Measurements from ENCODE around the gene NR2F1.

Gene NR2F1

DNA sequence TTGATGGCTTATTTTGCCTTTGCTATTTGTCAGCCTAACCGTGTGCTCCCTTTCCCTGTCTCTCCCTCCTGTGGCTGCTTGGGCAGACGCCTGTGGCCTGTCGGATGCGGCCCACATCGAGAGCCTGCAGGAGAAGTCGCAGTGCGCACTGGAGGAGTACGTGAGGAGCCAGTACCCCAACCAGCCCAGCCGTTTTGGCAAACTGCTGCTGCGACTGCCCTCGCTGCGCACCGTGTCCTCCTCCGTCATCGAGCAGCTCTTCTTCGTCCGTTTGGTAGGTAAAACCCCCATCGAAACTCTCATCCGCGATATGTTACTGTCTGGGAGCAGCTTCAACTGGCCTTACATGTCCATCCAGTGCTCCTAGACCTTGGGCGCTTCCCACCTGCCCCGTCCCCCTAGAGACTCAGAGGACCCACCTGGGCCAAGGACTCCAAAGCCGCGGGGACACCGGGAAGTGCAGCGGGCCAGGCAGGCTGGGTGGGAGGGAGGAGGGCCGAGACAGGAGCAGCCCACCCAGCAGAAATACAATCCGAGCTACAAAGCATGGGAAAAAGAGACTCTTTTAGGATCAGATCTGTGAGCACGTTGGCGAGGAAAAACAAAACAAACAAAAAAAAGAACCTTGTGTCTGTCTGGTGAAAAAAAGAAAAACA is 10.6 kb downstream of the NR2F1 start:
- TF ChIP-seq SNAI2 (CRISPR knock-in tag; IDR thresholded peaks at IDR 0.05) = no peak
- TF ChIP-seq, protein P1, sequence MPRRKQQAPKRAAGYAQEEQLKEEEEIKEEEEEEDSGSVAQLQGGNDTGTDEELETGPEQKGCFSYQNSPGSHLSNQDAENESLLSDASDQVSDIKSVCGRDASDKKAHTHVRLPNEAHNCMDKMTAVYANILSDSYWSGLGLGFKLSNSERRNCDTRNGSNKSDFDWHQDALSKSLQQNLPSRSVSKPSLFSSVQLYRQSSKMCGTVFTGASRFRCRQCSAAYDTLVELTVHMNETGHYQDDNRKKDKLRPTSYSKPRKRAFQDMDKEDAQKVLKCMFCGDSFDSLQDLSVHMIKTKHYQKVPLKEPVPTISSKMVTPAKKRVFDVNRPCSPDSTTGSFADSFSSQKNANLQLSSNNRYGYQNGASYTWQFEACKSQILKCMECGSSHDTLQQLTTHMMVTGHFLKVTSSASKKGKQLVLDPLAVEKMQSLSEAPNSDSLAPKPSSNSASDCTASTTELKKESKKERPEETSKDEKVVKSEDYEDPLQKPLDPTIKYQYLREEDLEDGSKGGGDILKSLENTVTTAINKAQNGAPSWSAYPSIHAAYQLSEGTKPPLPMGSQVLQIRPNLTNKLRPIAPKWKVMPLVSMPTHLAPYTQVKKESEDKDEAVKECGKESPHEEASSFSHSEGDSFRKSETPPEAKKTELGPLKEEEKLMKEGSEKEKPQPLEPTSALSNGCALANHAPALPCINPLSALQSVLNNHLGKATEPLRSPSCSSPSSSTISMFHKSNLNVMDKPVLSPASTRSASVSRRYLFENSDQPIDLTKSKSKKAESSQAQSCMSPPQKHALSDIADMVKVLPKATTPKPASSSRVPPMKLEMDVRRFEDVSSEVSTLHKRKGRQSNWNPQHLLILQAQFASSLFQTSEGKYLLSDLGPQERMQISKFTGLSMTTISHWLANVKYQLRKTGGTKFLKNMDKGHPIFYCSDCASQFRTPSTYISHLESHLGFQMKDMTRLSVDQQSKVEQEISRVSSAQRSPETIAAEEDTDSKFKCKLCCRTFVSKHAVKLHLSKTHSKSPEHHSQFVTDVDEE (CRISPR knock-in tag; IDR thresholded peaks at IDR 0.05) = no peak
- TF ChIP-seq, protein P2, sequence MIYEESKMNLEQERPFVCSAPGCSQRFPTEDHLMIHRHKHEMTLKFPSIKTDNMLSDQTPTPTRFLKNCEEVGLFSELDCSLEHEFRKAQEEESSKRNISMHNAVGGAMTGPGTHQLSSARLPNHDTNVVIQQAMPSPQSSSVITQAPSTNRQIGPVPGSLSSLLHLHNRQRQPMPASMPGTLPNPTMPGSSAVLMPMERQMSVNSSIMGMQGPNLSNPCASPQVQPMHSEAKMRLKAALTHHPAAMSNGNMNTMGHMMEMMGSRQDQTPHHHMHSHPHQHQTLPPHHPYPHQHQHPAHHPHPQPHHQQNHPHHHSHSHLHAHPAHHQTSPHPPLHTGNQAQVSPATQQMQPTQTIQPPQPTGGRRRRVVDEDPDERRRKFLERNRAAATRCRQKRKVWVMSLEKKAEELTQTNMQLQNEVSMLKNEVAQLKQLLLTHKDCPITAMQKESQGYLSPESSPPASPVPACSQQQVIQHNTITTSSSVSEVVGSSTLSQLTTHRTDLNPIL (CRISPR knock-in tag; IDR thresholded peaks at IDR 0.05; ENCODE audit: low read depth) = no peak
- TF ChIP-seq RARB (CRISPR knock-in tag; IDR thresholded peaks at IDR 0.05) = no peak
- TF ChIP-seq ZFP3 (CRISPR knock-in tag; IDR thresholded peaks at IDR 0.05) = no peak
- no peak for TF ChIP-seq ZFP30 (CRISPR knock-in tag; IDR thresholded peaks at IDR 0.05)
- TF ChIP-seq, protein P3, sequence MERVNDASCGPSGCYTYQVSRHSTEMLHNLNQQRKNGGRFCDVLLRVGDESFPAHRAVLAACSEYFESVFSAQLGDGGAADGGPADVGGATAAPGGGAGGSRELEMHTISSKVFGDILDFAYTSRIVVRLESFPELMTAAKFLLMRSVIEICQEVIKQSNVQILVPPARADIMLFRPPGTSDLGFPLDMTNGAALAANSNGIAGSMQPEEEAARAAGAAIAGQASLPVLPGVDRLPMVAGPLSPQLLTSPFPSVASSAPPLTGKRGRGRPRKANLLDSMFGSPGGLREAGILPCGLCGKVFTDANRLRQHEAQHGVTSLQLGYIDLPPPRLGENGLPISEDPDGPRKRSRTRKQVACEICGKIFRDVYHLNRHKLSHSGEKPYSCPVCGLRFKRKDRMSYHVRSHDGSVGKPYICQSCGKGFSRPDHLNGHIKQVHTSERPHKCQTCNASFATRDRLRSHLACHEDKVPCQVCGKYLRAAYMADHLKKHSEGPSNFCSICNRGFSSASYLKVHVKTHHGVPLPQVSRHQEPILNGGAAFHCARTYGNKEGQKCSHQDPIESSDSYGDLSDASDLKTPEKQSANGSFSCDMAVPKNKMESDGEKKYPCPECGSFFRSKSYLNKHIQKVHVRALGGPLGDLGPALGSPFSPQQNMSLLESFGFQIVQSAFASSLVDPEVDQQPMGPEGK (CRISPR knock-in tag; IDR thresholded peaks at IDR 0.05; ENCODE audit: borderline replicate concordance) = no peak
- TF ChIP-seq PPARA (CRISPR knock-in tag; IDR thresholded peaks at IDR 0.05; ENCODE audit: borderline replicate concordance) = no peak
- TF ChIP-seq ZNF8 (CRISPR knock-in tag; IDR thresholded peaks at IDR 0.05) = no peak
- TF ChIP-seq ZC3H10 (CRISPR knock-in tag; IDR thresholded peaks at IDR 0.05) = no peak
- TF ChIP-seq OSR1 (CRISPR knock-in tag; IDR thresholded peaks at IDR 0.05) = no peak
- TF ChIP-seq ZNF70 (CRISPR knock-in tag; IDR thresholded peaks at IDR 0.05) = no peak
- no peak for TF ChIP-seq ARNTL (CRISPR knock-in tag; IDR thresholded peaks at IDR 0.05; ENCODE audit: borderline replicate concordance, low read depth)
- no peak for TF ChIP-seq TCF4 (CRISPR knock-in tag; IDR thresholded peaks at IDR 0.05; ENCODE audit: borderline replicate concordance)
- TF ChIP-seq CSDC2 (CRISPR knock-in tag; IDR thresholded peaks at IDR 0.05) = no peak
- ATAC-seq = no peak

DNA sequence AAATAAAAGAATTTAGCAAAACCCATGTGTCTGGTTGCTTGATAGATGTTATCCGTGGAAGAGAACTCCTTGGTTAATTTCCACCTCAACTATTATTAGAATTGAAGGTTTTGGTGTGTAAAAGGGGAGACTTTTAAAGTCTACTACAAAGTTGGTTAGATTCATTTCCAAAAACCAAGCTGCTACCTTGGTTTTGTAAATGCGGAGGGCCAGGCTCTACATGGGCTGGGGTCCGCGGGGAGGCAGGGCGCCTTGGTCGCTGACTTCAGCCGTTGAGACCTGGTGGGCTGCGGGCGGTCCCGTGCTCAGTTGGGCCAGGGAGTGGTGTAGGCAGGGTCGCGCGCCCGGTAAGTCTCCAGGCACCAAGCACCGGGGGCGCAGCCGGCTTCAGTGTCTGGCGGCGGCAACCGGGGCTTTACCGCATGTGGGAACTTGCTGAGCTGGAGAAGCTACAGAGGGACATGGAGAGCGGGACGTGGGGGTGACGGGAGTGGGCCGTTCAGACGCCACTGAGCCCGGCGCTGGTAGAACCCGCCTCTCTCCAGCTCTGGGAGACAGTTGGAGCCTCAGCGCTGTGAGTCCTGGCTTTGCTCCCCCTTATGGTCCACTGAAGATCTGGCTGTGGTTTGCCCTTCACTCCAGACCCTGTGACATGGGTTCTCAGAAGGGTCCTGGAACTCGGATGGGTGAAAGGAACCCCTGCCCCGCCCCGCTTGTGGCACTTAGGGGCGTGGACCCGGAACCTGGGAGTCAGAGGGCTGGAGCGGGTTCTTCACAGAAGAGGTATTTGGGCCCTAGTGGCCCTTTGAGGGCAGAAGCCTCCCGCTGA is 11.8 kb downstream of the NR2F1 start:
- ATAC-seq = no peak
- TF ChIP-seq ZFP30 (CRISPR knock-in tag; IDR thresholded peaks at IDR 0.05) (no peak), ZNF8 (CRISPR knock-in tag; IDR thresholded peaks at IDR 0.05) (no peak), OSR1 (CRISPR knock-in tag; IDR thresholded peaks at IDR 0.05) (no peak), ARNTL (CRISPR knock-in tag; IDR thresholded peaks at IDR 0.05; ENCODE audit: borderline replicate concordance, low read depth) (no peak), GLIS3 (CRISPR knock-in tag; IDR thresholded peaks at IDR 0.05) (no peak), TCF4 (CRISPR knock-in tag; IDR thresholded peaks at IDR 0.05; ENCODE audit: borderline replicate concordance) (no peak), PPARA (CRISPR knock-in tag; IDR thresholded peaks at IDR 0.05; ENCODE audit: borderline replicate concordance) (no peak), ESRRG (CRISPR knock-in tag; IDR thresholded peaks at IDR 0.05) (no peak), SNAI2 (CRISPR knock-in tag; IDR thresholded peaks at IDR 0.05) (no peak), ISL1 (CRISPR knock-in tag; IDR thresholded peaks at IDR 0.05) (no peak), TOX (CRISPR knock-in tag; IDR thresholded peaks at IDR 0.05; ENCODE audit: borderline replicate concordance) (no peak), CSDC2 (CRISPR knock-in tag; IDR thresholded peaks at IDR 0.05) (no peak), ZC3H10 (CRISPR knock-in tag; IDR thresholded peaks at IDR 0.05) (no peak), RARB (CRISPR knock-in tag; IDR thresholded peaks at IDR 0.05) (no peak), BACH2 (CRISPR knock-in tag; IDR thresholded peaks at IDR 0.05; ENCODE audit: borderline replicate concordance) (no peak)
- TF ChIP-seq, protein P4, sequence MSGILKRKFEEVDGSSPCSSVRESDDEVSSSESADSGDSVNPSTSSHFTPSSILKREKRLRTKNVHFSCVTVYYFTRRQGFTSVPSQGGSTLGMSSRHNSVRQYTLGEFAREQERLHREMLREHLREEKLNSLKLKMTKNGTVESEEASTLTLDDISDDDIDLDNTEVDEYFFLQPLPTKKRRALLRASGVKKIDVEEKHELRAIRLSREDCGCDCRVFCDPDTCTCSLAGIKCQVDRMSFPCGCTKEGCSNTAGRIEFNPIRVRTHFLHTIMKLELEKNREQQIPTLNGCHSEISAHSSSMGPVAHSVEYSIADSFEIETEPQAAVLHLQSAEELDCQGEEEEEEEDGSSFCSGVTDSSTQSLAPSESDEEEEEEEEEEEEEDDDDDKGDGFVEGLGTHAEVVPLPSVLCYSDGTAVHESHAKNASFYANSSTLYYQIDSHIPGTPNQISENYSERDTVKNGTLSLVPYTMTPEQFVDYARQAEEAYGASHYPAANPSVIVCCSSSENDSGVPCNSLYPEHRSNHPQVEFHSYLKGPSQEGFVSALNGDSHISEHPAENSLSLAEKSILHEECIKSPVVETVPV (CRISPR knock-in tag; IDR thresholded peaks at IDR 0.05) = no peak
- TF ChIP-seq, protein P1 (CRISPR knock-in tag; IDR thresholded peaks at IDR 0.05) = no peak
- TF ChIP-seq, protein P5, sequence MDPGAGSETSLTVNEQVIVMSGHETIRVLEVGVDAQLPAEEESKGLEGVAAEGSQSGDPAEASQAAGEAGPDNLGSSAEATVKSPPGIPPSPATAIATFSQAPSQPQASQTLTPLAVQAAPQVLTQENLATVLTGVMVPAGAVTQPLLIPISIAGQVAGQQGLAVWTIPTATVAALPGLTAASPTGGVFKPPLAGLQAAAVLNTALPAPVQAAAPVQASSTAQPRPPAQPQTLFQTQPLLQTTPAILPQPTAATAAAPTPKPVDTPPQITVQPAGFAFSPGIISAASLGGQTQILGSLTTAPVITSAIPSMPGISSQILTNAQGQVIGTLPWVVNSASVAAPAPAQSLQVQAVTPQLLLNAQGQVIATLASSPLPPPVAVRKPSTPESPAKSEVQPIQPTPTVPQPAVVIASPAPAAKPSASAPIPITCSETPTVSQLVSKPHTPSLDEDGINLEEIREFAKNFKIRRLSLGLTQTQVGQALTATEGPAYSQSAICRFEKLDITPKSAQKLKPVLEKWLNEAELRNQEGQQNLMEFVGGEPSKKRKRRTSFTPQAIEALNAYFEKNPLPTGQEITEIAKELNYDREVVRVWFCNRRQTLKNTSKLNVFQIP (CRISPR knock-in tag; IDR thresholded peaks at IDR 0.05; ENCODE audit: borderline replicate concordance, low read depth) = no peak
- TF ChIP-seq, protein P2 (CRISPR knock-in tag; IDR thresholded peaks at IDR 0.05; ENCODE audit: low read depth) = no peak

Measured in SK-N-SH treated with all-trans-retinoic acid at 6 μM for 48 hours (cell line).